ENCODE measurements around the gene EVC.
"Not testable (repeated sequence)": the region's sequence is repeated elsewhere in the genome, so short reads cannot be mapped to it uniquely, and the experiment has no call there.

Gene EVC

GRCh38 chr4:5812506-5813229 lies 101.7 kb downstream of the EVC start:
- peak; percentile 50 for DNase-seq (ENCODE audit: low read depth)

GRCh38 chr4:5813882-5814255 lies 102.9 kb downstream of the EVC start:
- DNase-seq (ENCODE audit: low read depth) = no peak

- DNase-seq (ENCODE audit: low read depth) = no peak
Observed at GRCh38 chr4:5814421-5814820, 103.4 kb downstream of the EVC start.

- no peak for DNase-seq (ENCODE audit: low read depth)
Observed at GRCh38 chr4:5815641-5816040, 104.6 kb downstream of the EVC start.

GRCh38 chr4:5816101-5816500 lies 105.1 kb downstream of the EVC start:
- no peak for DNase-seq (ENCODE audit: low read depth)

GRCh38 chr4:5816851-5817375 lies 105.9 kb downstream of the EVC start:
- no peak for DNase-seq (ENCODE audit: low read depth)

- DNase-seq (ENCODE audit: low read depth) = no peak
Observed at GRCh38 chr4:5821665-5822358, 110.8 kb downstream of the EVC start.

- DNase-seq (ENCODE audit: low read depth) = no peak
Observed at GRCh38 chr4:5822619-5823018, 111.6 kb downstream of the EVC start.

- no peak for DNase-seq (ENCODE audit: low read depth)
Observed at GRCh38 chr4:5823542-5824211, 112.7 kb downstream of the EVC start.

GRCh38 chr4:5824227-5824626 lies 113.2 kb downstream of the EVC start:
- DNase-seq (ENCODE audit: low read depth) = no peak

GRCh38 chr4:5824635-5825034 lies 113.6 kb downstream of the EVC start:
- no peak for DNase-seq (ENCODE audit: low read depth)

- DNase-seq (ENCODE audit: low read depth) = no peak
Observed at GRCh38 chr4:5825321-5826041, 114.5 kb downstream of the EVC start.

- DNase-seq (ENCODE audit: low read depth) = no peak
Observed at GRCh38 chr4:5826437-5827107, 115.6 kb downstream of the EVC start.

GRCh38 chr4:5827108-5828004 lies 116.4 kb downstream of the EVC start:
- no peak for DNase-seq (ENCODE audit: low read depth)

- DNase-seq (ENCODE audit: low read depth) = no peak
Observed at GRCh38 chr4:5828005-5828391, 117.0 kb downstream of the EVC start.

GRCh38 chr4:5836943-5837342 lies 125.9 kb downstream of the EVC start:
- no peak for DNase-seq (ENCODE audit: low read depth)

GRCh38 chr4:5837483-5837882 lies 126.5 kb downstream of the EVC start:
- DNase-seq (ENCODE audit: low read depth) = not testable (repeated sequence)

- DNase-seq (ENCODE audit: low read depth) = no peak
Observed at GRCh38 chr4:5839332-5839731, 128.3 kb downstream of the EVC start.

GRCh38 chr4:5839751-5840674 lies 129.0 kb downstream of the EVC start:
- DNase-seq (ENCODE audit: low read depth) = no peak

- no peak for DNase-seq (ENCODE audit: low read depth)
Observed at GRCh38 chr4:5842456-5842855, 131.5 kb downstream of the EVC start.
